ENCODE results near the gene KIAA1328.
A peak's percentile ranks its signal among the peaks of the same experiment; 100 is the strongest.

The KIAA1328 gene

DNA sequence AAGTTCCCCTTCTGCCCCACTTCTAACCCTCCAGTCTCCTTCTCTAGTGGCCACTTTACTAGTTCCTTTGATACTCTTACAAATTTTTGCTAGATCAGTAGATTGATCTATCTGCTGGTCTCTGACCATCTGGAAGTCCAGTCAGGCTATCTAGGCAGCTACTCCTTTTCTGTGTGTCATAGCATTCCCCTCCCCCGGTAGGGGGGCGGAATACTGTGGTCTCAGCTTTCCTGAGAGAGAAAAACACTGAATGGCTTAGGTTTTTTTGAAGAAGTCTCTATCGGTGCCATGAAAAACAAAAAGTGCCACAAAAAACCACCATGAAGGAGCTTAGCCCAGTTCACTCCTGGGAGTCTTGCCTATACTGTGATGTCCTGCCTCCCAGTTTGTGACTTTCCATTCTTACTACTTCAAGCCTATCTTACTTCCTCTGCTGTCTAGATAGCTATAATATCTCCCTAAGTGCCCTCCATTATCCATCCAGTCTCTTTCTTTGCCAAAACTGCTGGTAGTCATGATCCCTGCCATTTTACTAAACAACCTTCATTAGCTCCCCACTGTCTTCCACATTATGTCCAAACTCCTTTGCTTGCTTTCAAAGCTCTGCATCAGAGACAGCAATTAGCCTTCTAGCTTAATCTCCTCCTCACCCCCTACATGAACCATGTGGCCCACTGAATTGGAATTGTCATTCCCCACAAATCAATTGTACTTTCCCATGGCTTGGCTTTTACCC lies 30.0 kb upstream of the KIAA1328 start:
- no peak for DNase-seq (ENCODE audit: extremely low read depth, low read depth)
- TF ChIP-seq CTCF (IDR thresholded peaks at IDR 0.05; ENCODE audit: low read depth, low read length, missing control alignments), result no peak
- no peak overlapping the region for H3K4me3 ChIP-seq (replicated peaks; ENCODE audit: low read depth, low read length)

DNA sequence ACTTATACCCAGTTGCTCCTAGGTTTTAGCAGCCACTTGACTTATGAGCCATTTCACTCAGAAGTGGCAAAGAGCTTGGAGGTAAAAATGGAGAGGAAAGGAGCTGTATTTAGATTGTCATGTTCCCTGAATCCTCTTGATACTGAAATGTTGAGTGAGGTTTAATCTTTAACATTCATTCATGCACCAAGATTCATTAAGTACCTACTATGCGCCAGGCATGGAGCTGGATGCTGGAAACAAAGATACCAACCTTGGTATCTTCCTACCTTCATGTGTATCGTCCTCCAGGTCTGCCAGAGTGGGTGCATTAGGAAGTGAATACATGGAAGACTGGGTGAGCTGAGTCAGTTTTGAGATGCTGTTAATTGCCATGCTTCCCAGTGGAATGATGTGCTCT lies 23.8 kb upstream of the KIAA1328 start:
- no peak for TF ChIP-seq CTCF (IDR thresholded peaks at IDR 0.05; ENCODE audit: low read depth, low read length, missing control alignments)
- H3K4me3 ChIP-seq (replicated peaks; ENCODE audit: low read depth, low read length), result no peak overlapping the region
- DNase-seq (ENCODE audit: extremely low read depth, low read depth), result no peak

DNA sequence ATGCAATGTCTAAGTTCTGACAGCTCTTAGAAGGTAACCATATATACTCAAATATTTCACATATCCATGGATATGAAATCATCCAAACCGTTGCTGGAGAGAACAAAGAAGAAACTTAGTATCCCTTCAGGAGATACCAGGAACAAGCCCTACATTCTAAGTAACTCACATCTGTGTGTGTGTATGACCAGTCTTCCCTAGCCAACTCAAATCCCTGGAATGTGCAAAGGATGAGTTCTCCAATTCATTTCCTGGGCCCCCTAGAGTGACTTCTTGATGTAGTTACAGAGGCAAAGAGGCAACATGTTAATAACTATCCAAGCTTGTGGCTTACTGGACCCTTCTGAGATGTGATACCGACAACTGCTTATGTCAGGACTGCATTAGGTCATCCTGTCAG lies 20.2 kb upstream of the KIAA1328 start:
- no peak for DNase-seq (ENCODE audit: extremely low read depth, low read depth)
- no peak overlapping the region for H3K4me3 ChIP-seq (replicated peaks; ENCODE audit: low read depth, low read length)
- no peak for TF ChIP-seq CTCF (IDR thresholded peaks at IDR 0.05; ENCODE audit: low read depth, low read length, missing control alignments)

DNA sequence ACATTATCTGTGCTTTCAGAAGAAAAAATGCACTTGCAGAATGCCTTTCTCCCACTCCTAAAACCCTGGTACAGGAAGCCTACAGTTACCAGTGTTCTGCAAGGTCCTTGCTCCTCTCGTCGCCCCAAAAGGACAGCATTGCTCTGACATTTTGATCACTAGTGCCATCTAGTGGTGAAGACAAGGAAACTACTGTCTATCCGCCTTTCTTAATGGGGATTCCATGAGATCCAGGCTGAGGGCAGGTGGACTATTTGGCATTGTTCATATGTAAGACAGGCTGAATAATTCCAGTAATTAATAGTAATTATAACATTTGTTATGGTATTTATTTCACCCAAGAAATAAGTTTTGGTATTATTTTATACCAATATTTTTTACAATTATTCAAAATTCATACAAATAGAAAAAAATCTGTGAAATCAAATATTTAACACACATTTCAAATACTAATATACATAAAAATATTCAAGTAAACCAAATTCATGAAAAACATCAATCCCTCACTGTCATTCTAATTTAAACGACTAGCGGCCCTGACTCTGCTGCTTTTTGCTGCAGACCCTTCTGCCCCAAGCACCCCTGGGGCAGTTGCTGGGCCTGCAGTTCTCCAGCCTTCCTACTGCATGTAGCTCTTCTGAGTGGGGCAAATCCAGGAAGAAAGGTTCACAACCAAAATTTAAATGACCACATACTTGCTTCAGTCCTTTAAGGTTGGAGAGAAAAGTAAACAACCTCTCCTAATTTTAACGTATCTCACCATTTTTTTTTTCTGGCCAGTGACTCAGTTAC lies 19.1 kb upstream of the KIAA1328 start:
- H3K4me3 ChIP-seq (replicated peaks; ENCODE audit: low read depth, low read length), result no peak overlapping the region
- peak; percentile 82 for TF ChIP-seq CTCF (IDR thresholded peaks at IDR 0.05; ENCODE audit: low read depth, low read length, missing control alignments)
- DNase-seq (ENCODE audit: extremely low read depth, low read depth), result no peak

- no peak for TF ChIP-seq CTCF (IDR thresholded peaks at IDR 0.05; ENCODE audit: low read depth, low read length, missing control alignments)
- no peak overlapping the region for H3K4me3 ChIP-seq (replicated peaks; ENCODE audit: low read depth, low read length)
- no peak for DNase-seq (ENCODE audit: extremely low read depth, low read depth)
Measured at GRCh38 chr18:36811430-36811829, 17.5 kb upstream of the KIAA1328 start.

- DNase-seq (ENCODE audit: extremely low read depth, low read depth), result no peak
- no peak for TF ChIP-seq CTCF (IDR thresholded peaks at IDR 0.05; ENCODE audit: low read depth, low read length, missing control alignments)
- H3K4me3 ChIP-seq (replicated peaks; ENCODE audit: low read depth, low read length), result no peak overlapping the region
Measured at GRCh38 chr18:36811955-36812354, 17.0 kb upstream of the KIAA1328 start.

All from HFF-Myc (cell line).